DND-41 (cell line): ENCODE measurements around the gene XRCC2.

Experiments
- CTCF ChIP-seq: IDR thresholded peaks from 2 replicates; pipeline ENCODE4 v1.5.1; 2012; ENCODE audit warnings: borderline replicate concordance, low read length, moderate library complexity, mild to moderate bottlenecking; ENCODE audit not compliant: poor library complexity, severe bottlenecking; ENCODE audit errors: extremely low read depth
- EZH2 ChIP-seq: IDR thresholded peaks from 3 replicates; pipeline ENCODE4 v1.6.1; 2012; ENCODE audit warnings: borderline replicate concordance, low read depth, mild to moderate bottlenecking, moderate library complexity, low read length, inconsistent platforms; ENCODE audit not compliant: severe bottlenecking

- TF ChIP-seq EZH2 = no peak
- TF ChIP-seq CTCF = no peak
These were observed 12.7 kb downstream of the XRCC2 start for GRCh38 chr7:152663148-152663740.
